GM21529 (cell line): ENCODE data around the gene GGN.

ENCODE experiments used
- ATAC-seq: cut with Tn5 transposase; IDR thresholded peaks from one replicate; pipeline ENCODE4 v1.9.1; 2021; ENCODE audit not compliant: unreplicated experiment

Gene GGN

GRCh38 chr19:38388349-38389100 is 691 bp upstream of the GGN start, which contains the start of gene SPRED3:
Gene SPRED3 (plus strand): TSS chr19:38388697. CDS start chr19:38390303, 1,606 bp downstream.
- no peak for ATAC-seq

GRCh38 chr19:38386971-38387549 is 774 bp downstream of the GGN start:
- no peak for ATAC-seq

GRCh38 chr19:38386300-38386970 is 1.4 kb downstream of the GGN start:
- ATAC-seq = no peak

GRCh38 chr19:38385804-38386257 is 2.0 kb downstream of the GGN start:
- ATAC-seq = no peak

GRCh38 chr19:38385057-38385803 is 2.6 kb downstream of the GGN start:
- no peak for ATAC-seq

- no peak for ATAC-seq
Measured at GRCh38 chr19:38384209-38385027, 3.4 kb downstream of the GGN start.

DNA sequence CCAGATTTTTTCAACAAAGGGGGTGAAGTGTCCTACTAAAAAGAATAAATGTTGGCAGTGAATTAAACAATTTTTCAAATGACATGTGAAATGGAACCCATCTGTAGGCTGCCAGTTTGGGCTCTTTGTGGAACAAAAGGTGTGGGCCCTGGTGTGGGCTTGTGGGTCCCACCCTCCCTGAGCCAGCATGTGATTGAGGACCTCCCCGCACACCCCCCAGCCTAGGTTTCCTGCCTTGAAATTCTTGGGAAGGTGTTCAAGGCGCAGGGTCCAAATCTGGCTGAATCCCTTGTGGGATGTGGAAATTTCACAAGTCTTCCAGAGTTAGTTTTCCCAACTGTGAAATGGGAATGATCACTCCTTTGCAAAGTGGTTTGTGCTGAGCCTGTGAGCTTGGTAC is 4.1 kb downstream of the GGN start:
- no peak for ATAC-seq

- no peak for ATAC-seq
Measured at GRCh38 chr19:38383184-38383583, 4.7 kb downstream of the GGN start.

DNA sequence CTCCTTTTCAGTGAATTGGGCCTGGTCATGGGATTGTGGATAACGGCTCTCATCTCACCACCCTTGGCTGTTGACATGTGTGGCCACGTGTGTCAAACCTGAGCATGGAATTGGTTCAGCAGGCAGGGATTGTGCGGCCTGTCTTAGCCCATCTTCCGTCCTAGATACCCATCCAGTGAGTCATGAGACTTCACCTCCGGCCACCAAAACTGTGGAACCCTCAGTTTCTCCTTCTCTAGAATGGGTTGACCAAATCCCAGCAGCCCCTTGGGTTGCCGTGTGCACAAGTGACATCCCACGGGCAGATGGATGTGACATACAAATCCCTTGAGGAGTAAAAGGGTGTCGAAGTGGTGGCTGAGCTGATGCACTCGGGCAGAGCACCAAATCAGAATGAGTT is 6.7 kb downstream of the GGN start:
- ATAC-seq = no peak

GRCh38 chr19:38378866-38379265 is 9.0 kb downstream of the GGN start:
- no peak for ATAC-seq

DNA sequence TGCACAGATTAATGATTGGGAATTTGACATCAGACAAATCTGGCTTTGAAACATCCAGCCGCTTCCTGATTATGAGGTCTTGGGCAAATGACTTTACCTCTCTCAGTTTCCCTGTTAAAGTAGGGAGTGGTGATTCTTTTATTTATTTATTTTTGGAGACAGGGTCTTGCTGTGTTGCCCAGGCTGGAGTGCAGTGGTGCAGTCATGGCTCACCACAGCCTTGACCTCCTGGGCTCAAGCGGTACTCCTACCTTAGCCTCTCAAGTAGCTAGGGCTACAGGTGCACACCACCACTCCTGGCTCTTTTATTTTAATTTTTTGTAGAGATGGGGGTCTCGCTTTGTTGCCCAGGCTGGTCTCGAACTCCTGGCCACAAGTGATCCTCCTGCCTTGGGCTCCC is 10.8 kb downstream of the GGN start:
- ATAC-seq = no peak

- ATAC-seq = no peak
Measured at GRCh38 chr19:38376576-38376975, 11.3 kb downstream of the GGN start.

DNA sequence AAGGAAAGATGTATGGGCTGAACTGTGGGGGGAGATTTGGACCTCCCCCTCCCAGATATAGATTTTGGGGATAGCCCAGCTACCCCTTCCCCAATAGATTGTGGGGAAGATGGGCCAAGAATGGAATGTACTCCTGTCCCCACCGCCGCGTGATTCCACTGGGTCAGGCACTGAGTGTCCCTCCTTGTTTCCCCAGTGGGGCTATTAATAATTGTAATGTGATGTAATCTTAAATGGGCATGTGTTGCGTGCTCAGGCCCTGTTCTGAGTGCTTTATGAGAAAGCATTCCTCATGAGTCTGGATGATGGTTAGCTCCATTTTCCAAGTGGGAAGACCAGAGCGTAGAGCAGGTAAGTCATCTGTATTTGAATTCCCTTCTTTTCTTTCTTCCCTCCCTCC is 12.1 kb downstream of the GGN start:
- ATAC-seq = no peak

GRCh38 chr19:38375098-38375493 is 12.7 kb downstream of the GGN start:
- no peak for ATAC-seq

- ATAC-seq = peak; percentile 93
Measured at GRCh38 chr19:38374332-38375097, 13.3 kb downstream of the GGN start, which contains the start of gene PSMD8. Gene PSMD8 (plus strand): TSS chr19:38374571. CDS start chr19:38374602, 31 bp downstream.

GRCh38 chr19:38373907-38374331 is 13.9 kb downstream of the GGN start:
- ATAC-seq = no peak

DNA sequence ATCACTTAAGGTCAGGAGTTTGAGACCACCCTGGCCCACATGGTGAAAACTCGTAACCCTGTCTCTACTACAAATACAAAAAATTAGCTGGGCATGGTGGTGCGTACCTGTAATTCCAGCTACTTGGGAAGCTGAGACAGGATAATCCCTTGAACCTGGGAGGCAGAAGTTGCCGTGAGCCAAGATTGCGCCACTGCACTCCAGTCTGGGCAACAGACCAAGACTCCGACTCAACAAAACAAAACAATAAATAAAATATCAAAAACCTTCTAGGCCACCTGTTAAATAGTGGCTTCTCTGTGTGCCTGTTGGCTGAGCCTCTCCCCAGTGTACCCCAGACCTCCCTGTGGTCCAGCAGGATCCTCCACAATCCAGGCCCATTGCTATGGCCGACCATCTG is 16.8 kb downstream of the GGN start:
- ATAC-seq = no peak

GRCh38 chr19:38370299-38370698 is 17.5 kb downstream of the GGN start:
- ATAC-seq = no peak

DNA sequence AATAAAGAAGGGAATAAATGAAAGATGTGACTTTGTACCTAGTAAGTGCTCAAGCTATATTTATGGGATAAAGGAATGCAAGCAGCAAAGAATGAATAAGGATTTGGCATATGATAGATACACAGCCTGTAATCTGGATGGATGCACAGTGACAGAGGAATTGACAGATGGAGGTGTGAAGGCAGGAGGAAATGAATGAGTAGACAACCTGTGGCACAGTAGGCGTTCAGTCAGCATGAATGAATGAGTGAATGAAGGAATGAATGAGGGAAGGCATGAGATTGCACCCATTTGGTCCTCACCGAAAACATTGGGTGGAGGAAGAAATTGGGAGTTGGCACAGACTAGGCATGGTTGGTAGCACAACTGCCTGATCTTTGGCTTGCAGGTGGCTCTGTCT is 18.2 kb downstream of the GGN start:
- ATAC-seq = no peak

- ATAC-seq = no peak
Measured at GRCh38 chr19:38367041-38367440, 20.8 kb downstream of the GGN start.
